Middle frontal gyrus (tissue), 1 donor: ENCODE data around the gene PPP1R8.

ENCODE experiments used
- DNase-seq: peaks from one replicate; pipeline ENCODE4 v3.0.0-alpha.2; 2015; ENCODE audit warnings: low spot score; ENCODE audit errors: extremely low spot score

Gene PPP1R8

DNA sequence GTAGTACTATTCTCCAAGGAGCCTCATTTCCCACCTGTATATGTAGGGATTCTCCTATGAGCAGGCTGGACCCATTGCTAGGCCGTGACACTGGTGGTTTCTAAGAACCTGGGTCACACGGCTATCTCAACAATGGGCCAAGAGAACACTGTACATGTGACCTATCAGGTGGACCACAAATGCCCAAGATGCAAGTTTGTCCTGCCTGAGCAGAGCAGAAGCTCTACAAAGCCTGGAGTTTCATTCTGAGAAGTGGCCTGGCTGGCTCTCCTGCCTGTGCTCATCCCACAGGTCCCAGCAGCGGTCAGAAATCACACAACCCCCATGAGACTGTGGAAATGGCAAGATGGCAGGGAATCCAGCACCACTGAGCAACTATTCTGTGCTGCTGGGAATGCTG lies 58.9 kb downstream of the PPP1R8 start:
- no peak for DNase-seq

DNA sequence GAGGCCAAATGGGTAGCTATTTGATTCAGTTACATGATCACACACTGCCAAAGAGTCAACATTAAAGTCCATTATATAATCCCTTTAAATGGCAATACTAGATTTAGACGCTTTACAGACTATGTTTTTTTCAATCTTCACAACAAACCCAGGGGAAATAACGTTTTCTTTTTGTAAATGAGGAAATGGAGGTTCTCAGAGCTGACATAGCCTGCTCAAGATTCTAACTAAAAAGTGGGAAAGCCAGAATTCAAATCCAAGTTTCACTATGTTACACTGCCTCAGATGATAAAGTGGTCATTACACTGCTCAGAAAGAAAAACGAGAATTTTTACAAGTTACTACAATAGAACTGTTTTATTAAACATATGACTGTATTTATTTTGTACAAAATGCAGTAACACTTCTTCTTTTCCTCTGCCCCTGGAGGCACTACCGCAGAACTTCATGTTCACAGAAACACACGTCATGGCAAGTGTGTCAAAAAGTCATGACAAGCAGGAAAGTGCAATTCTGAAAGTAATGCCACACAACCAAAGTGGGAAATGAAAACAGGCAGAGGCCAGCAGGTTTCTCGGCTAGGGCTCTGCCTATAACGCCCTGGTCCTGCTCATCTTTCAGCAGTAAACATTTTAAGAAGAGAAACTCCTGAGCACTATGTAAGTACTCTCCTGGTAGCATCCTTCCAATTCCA lies 60.8 kb downstream of the PPP1R8 start:
- DNase-seq: no peak

DNA sequence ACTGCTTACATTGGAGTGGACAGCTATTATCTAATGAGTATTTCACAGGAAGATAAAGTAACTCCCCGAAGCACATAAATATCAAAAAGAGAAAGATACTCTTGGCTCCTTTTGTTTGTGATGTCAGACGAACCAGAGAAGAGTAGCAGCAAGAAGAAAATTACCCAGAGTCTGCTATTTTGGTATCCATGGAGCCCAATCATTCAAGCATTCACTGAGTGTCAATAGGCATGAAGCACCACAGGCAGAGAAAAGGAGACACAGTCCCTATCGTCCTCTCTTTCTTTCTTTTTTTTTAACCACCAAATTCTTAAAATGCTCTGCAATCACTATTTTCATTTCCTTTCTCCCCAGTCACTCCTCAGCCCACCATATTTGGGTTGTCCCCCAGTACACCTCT lies 63.9 kb downstream of the PPP1R8 start:
- DNase-seq: no peak
